GM10266 (cell line): Measurements from ENCODE around the gene SLC4A1.

ENCODE experiments used
- DNase-seq: peaks from one replicate; pipeline ENCODE4 v3.0.0; 2012; ENCODE audit errors: extremely low spot score
- CTCF ChIP-seq: IDR thresholded peaks from 2 replicates; pipeline ENCODE4 v1.5.1; 2012; ENCODE audit warnings: mild to moderate bottlenecking, low read depth; ENCODE audit not compliant: control insufficient read depth, insufficient read depth; ENCODE audit errors: missing control alignments

Gene SLC4A1

GRCh38 chr17:44312396-44313104 is 44.6 kb upstream of the SLC4A1 start:
- TF ChIP-seq CTCF: no peak
- DNase-seq: no peak

GRCh38 chr17:44311562-44312181 is 43.7 kb upstream of the SLC4A1 start:
- no peak for TF ChIP-seq CTCF
- DNase-seq: no peak

GRCh38 chr17:44310609-44311376 is 42.9 kb upstream of the SLC4A1 start:
- peak; percentile 9 for DNase-seq
- no peak for TF ChIP-seq CTCF

GRCh38 chr17:44310188-44310587 is 42.3 kb upstream of the SLC4A1 start:
- peak; percentile 16 for DNase-seq
- TF ChIP-seq CTCF: no peak

- no peak for DNase-seq
- TF ChIP-seq CTCF: no peak
These were observed 41.5 kb upstream of the SLC4A1 start for GRCh38 chr17:44309472-44309871.

GRCh38 chr17:44308865-44309264 is 40.9 kb upstream of the SLC4A1 start:
- DNase-seq: no peak
- TF ChIP-seq CTCF: no peak
